HG02610 (cell line): ENCODE data around the gene RAB3IL1.

ENCODE experiments used
- ATAC-seq: cut with Tn5 transposase; IDR thresholded peaks from one replicate; pipeline ENCODE4 v1.9.1; 2021; ENCODE audit warnings: mild to moderate bottlenecking, moderate library complexity; ENCODE audit not compliant: unreplicated experiment

The RAB3IL1 gene

DNA sequence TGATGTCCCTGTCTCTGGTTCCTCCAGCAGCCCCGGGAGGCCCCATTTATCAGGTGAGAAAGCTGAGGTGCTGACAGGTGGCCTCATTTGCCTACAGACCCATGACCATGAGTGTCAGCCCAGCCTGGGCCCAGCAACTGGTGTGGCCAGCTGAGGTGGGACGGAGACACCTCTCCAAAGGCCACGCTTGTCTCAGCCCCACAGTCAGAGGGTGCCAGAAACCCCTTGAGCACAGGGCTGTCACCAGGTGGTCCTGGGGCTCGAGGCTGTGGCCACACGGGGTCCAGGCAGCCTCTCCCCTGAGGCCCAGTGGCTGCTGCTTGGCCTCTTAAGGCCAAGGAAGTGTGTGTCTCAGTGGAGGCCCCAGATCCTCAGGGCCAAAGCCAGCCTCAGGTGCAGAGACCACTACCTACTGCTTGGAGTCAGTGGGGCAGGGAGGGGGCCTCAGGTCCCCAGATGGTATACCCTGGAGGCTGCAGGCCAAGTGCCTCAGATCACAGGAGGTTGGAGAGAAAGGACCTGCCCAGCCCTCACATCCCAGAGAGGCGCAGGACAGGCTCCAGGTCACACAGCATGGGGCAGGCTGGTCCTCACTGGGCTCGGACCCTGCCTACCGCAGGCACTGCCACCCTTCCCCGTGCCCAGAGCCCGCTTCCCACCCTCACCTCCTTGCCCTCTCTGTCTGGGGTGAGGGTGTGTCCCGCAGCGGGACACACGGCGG, 11.4 kb downstream of the RAB3IL1 start:
- ATAC-seq = no peak

DNA sequence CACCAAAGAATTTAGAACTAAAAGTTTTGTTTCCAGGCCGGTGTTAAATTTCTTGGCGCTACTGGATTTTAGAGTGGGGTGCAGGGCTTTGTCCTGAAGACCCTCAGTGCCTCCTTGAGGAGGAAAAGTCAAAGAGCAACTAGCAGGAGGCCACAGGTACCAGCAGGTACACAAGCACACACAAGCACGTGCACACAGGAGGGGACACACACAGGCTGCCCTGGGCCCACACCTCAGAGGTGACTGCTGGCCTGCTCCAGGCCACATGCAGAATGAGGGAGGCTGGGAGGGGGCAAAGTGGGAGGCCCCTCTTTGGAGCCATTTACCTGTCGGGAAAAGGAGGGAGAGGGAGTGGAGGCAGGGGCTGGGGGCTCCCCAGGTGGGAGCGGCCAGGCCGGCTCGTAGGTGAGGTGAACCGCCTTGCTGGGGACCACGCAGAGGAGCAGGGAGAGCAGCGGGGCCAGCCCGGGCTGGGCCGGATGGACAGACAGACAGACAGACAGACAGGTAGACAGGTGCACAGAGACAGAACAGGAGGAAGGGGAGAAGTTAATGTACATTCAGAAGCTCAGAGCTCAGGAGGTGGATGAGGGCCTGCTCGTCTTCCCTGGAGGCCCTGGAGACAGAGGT, 12.2 kb downstream of the RAB3IL1 start:
- no peak for ATAC-seq

DNA sequence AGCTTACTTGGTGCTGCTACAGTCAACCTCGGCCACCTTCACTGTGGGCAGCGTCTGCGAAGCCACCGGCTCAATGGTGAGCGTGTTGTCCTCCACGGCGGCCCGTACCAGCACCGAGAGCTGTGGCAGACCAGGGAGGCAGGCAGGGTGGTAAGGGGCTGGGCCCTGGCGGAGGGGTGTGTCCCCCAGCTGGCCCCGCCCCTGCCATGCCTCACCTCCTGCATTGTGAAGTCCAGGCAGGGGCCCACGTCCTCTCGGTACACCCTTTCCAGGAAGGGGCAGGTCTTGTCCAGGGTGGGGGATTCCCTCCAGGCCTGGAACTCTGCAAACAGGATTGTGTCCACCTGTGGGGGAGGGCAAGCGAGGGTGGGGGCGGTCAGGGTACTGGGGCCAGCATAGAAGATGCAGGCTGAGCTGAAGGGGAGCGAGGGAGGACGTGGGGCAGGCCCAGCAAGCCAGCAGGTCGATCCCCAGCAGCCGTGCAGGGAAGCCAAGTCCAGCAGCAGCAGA, 12.8 kb downstream of the RAB3IL1 start:
- ATAC-seq = no peak

DNA sequence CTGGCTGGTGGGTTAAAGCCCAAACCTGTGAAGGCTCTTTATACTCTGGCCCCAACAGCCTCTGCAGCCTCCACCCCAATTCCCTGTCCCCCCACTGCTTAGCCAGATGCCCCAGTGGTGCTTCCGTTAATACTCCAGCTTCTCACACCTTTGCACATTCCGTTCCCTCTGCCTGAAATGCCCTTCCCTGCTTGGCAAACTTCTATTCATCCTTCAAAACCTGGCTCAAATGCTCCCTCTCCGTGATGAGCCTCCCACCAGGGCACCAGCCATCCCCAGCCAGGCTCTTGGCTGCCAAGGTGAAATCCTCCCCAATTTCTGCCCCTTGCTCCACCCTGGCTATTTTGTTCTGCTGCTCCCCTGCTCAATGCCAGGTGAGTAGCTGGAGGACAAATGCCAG, 13.5 kb downstream of the RAB3IL1 start:
- no peak for ATAC-seq

DNA sequence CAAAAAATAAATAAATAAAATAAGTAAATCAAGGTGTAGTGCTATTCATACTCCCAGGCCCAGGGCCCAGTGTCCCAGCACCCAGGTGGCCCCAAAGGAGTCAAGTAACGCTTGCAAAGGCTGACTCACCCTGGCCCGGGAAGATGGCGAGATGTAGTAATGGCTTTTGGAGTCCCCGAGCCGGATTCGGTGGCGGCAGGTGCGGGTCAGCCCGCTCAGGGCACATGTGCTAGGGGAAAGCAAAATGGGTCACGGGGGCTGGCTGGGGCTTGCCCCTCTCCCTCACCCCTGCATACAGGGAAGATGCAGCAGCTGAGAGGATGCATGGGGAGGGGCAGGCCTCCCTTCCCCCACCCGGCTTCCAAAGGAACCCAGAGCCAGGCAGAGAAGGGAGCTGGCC, 15.1 kb downstream of the RAB3IL1 start:
- no peak for ATAC-seq

DNA sequence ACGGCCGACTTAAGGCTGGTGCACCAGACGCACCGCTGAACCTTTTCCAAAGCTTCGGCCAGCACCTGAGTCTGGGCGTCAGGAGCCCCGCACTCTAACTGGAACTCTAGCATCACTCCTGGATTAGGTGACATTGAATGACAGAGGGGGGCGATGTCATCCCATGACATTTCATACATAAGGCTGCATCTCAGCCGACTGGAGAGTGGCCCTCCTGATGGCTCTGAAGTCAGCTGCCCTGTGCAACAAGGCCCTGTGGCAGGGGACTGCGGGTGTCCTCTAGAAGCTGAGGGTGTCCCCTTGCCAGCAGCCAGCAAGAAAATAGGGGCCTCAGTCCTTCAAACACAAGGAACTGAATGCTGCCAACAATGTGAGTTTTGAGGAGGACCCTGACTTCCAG, 16.0 kb downstream of the RAB3IL1 start:
- no peak for ATAC-seq

DNA sequence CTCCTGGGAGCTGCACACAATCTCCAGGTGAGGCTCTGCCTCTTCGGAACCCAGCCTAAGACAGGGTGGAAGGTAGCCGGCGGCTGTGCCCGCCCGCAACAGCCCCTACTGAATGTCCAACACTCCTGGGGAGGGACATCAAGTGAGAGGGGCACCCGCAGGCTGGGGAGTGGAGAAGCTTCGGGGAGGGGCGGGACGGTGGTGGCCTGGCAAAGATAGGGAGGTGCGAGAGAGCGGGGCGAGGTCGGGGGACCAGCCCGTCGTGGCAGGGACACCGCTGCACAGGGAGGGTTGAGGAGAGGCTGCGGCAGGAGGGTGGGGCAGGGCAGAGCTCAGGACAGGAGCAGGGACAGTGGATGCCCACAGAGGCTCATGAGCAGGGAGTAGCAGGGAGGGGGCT, 17.1 kb downstream of the RAB3IL1 start:
- ATAC-seq = no peak

DNA sequence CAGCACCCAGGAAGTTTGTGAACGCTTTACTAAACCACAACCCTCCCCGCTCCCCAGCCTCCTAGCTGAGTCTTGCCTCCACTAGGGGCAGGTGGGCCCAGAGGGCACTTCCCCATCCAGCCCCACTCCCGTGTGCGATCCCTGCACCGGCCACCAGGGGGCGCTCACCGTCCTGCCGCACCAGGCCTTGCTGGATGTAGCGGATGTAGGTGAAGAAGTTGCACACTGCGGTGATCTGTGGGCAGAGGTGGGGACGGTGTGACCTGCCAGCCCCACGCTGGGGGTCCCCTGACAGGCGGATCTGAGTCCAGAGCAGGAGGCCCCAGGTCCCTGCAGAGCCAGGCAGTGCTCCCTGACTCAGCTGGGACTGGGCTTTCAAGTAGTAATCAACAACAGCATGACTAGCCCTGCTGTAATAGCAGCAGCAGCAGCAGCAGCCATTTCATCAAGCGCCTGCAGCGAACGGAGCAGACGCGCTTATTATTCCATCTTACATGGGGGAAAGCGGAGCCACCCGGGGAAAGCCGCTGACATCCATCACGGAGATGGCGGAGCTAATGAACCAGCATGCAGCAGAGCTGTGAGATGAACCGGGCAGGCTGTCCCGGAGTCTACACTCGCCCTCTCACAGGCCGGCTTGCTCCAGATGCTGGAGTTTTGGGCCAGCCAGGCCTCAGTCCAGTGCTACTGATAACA, 18.1 kb downstream of the RAB3IL1 start:
- ATAC-seq = peak; percentile 60

DNA sequence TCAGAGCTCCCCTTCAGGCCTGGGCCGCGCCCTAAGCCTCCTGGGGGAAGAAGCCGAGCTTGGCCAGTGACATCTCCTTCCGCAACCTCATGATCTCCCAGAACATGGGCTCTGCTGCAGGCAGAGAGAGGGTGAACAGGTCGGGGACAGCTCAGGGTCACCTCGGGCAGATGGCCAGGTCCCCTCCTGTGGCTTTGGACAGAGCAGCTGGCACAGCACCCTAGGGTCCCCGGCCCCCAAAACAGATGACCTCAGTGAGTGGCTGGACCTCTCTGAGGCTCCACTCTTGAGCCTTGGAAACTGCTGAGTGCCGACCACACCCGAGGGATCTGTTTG, 19.2 kb downstream of the RAB3IL1 start:
- ATAC-seq = no peak

DNA sequence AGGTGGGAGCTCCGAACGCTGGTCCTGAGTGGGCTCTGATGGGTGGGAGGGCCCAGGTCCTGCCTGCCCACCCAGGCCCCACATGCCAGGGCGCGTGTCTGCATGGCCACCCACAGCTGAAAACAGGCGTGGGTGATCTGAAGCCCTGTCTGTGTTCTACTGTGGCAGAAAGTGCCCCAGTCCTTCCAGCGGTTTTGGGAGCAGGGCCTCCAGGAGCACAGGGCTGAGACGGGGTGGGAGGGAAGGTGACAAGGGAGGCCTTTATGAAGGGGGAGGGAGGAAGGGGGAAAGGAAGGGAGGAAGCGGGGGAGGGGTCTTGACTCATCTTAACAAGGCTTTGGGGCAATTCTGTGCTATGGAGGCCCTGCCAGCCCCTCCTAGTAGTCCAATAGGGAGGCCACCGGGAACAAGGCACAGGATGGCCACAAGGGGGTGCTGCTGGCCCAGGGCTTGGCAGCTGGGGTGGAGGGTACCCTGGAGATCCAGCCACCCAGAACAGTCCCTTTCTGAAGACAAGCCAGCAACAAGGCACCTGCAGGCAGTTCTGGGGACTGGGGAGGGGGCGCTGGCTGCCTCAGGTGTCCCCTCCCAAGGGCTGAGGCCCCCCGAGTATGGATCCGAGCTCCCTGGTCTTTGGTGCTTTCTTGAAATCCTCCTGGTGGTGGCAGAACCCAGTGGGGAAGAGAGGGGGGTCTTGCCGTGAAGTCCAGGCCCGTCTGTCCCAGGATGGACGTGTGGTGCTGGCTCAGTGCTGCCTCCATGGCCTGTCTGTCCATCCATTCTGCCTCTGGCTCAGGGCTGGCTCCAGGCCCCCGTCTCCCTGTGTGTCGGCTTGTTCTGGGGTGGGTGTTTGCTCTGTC, 19.7 kb downstream of the RAB3IL1 start:
- ATAC-seq = no peak

DNA sequence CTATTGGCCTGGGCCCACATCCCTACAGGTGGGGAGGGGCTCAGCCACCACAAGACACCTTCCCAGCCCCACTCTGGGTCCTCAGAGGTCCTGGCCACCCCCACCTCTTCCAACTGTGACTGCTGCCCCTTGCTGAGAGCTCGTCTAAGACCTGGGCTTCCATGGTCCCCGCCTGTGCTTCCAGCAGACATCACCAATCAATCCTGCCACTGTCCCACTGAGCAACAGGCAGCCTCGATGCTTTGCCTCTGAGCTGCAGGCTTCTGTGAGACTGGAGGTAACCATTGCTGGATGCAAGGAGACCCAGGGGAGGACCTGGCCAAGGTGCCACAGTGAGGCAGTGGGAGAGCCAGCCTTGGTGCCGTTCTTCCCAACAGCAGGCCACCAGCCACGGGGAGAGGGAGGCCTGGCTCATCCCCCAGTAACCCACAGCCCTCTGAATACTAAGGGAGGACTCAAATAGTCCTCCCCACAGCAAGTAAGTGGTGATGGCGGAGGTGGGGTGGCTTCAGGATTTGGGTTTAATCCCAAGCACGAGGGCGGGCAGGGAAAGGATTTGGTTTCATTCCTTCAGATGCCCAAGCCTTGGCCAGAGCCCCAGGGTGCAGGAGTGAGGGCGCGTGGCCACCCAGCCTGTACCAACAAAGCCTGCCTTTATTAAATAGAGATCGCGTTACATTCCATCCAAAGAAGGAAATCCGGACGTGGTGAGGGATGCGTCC, 20.5 kb downstream of the RAB3IL1 start:
- ATAC-seq = no peak

DNA sequence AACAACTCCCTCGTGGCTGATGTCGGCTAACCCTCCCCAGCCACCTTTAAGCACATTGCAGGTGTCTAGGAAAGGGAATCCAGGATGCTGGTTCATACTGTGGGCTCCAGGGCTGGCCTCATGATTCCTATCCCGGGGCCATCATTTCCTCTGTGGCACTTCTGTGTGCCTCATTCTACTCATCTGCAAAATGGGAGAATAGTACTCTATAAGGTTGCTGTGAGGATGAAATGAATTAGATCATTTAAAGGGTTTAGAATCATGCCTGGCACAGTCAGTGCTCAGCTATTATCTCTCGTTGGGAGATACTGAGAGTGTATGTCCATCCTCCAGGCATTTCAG, 21.7 kb downstream of the RAB3IL1 start:
- ATAC-seq = no peak

DNA sequence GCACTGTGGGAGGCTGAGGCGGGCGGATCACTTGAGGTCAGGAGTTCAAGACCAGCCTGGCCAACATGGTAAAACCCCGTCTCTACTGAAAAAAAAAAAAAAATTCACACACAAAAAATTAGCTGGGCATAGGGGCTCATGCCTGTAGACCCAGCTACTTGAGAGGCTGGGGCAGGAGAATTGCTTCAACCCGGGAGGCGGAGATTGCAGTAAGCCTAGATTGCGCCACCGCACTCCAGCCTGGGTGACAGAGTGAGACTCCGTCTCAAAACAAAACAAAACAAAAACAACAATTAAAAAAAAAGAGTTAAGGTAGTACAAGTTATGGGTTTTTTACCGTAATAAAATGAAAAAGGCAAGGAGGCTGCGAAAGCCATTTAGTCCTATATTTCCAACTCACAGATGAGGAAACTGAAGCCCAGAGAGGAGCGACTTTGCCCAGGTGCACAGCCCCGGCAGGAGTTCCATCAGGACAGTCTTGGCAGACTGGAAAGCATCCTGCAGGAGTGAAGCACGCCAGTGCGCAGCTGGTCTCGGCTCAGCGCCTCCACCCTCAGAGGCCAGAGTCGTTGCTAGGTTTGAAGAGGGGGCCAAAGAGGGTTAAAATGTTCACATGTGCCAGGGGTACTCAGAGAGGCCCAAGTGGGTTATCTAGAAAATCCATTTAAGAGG, 22.2 kb downstream of the RAB3IL1 start:
- no peak for ATAC-seq

DNA sequence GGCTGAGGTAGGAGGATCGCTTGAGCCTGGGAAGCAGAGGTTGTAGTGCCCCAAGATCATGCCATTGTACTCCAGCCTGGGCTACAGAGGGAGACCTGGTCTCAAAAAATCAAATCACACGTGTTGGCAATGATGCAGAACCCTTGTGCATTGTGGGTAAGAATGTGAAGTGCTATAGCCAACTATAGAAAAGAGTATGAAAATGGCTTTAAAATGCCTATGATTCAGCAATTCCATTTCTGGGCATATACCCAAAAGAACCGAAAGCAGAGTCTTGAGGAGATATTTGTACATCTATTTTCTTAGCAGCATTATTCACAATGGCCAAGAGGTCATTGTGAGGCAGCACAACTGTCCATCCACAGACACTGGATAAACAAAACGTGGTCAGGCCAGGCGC, 23.4 kb downstream of the RAB3IL1 start:
- no peak for ATAC-seq

DNA sequence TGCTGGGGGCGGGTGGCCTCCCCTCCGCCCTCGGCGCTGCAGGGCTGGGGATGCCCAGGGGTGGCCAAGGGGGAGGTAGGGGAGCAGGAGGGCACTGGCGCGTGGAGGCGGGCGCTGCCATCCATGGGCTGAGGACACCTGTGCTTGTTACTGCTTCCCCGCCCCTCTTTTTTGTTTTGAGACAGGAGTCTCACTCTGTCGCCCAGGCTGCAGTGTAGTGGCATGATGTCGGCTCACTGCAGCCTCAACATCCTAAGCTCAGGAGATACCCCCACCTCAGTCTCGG, 25.3 kb downstream of the RAB3IL1 start:
- peak; percentile 28 for ATAC-seq

DNA sequence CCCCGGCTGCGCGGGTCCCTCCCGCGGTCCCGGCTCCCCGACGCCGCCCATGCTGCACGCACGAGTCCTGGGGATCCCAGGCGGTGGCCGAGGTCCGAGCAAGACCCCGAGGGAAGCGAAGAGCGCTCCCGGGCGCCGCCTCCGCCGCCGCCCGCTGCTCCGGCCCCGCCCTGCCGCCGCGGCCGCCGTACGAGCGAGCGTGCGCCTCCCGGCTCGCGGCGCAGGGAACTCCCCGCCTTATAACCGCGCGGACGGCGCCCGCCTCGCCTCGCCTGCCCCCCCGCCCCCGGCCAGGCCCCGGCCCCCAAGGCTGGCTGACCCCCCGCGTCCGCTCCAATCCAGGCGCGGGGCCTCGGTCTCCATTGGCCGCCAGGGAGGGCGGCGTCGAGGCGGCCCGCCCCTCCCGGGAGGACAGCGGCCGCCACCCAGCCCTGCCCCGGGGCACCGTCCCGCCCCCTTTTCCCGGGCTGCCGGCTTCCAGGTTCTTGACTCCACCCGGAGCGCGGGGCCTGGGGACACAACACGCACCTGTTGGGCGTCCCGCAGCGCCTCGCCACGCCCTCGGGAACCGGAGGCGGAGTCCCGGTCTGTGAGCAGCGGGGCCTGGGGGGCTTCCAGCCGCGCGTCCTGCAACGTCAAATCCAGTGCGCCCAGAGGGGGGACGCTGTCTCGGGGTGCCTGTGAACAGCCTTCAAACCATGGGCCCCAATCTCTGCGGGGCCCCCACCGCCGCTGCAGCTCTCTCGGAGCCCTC, 25.9 kb downstream of the RAB3IL1 start, which contains the start of gene FADS3:
FADS3 (minus strand) TSS at position 215 of the 754 bp plus-strand sequence; CDS start at position 51, 164 bp downstream.
- ATAC-seq = peak; percentile 42

DNA sequence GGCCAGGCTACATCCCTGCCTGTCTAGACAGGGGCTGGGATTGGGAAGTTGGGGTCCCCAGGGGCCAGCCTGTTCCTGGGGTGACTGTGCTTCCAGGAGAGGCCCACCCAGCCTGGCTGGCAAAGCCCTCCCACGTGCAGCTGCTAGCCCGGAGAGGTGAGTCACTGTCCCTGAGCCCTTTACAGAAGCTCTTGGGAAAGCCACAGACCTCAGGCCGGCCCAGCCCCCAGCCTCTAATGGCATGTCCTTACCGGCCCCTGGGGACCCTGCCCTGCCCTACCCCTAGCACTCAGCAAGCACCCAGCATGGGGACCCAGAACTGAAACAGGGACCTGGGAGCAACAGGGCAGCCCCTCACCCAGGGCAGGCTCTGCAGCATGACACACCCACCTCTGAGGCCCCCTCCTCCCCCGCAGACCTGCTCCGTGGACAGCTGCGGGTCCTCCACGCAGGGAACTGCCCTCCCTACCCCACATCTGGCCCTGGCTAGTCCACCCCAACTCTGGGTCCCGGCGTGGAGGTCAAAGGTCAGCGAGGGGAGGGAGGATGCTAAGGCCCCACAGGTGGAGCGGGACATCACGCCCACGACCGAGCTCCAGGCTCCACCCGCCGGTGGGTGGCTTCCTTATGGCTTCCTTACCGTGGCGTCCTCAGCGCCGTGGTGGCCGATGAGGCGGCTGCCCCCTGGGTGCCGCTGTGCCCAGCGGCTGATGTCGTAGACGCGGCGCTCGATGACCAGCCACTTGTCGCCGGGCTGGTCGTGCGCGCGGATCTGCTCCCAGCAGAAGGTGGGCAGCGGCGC, 26.6 kb downstream of the RAB3IL1 start:
- ATAC-seq = peak; percentile 19

DNA sequence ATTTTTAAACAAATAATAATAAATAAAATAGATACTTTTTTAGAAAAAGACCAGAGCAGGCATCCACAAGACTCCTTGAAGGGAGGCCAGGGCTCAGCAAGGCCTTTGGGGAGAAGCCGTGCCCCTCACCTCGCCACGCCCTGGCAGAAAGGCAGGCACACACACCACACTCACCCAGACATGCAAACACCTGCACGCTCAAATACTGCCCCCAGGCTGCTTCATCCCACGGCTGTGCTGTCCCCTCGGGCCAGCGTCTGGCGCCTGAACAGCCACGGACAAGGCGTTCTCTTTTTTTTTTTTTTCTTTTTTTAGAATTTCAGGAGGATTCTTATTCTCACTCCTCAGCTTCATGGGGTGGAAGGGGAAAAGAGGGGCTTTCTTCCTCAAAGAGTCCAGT, 27.5 kb downstream of the RAB3IL1 start:
- ATAC-seq = no peak

DNA sequence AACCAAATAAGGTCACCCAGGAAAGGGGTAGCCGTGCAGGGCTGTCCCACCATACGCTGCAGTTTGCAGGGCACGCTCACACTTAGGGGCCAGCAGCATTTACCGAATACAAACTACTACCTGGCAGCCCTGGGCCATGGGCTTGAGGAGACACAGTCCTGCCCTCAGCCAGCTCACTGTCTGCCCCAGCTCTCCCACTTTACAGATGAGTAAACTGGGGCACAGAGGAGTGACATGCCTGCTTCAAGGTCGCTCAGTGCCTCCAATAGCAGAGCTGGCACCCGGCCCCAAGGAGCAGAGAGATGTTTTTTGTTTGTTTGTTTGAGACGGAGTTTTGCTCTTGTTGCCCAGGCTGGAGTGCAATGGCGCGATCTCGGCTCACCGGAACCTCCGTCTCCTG, 28.8 kb downstream of the RAB3IL1 start:
- no peak for ATAC-seq
